NCI-H187 treated with DMSO at 0.1 percent for 48 hours (cell line): ENCODE data around the gene CHCHD4.
A peak's percentile ranks its signal among the peaks of the same experiment; 100 is the strongest.

Experiments used
- DNase-seq: peaks from one replicate; lab custom pipeline; 2025; lab: John Stamatoyannopoulos, UW

Gene CHCHD4

GRCh38 chr3:14150078-14150477 lies 25.4 kb upstream of the CHCHD4 start:
- DNase-seq = no peak

- DNase-seq = no peak
Measured at GRCh38 chr3:14148041-14148985, 23.6 kb upstream of the CHCHD4 start.

GRCh38 chr3:14147617-14148016 lies 22.9 kb upstream of the CHCHD4 start:
- no peak for DNase-seq

DNA sequence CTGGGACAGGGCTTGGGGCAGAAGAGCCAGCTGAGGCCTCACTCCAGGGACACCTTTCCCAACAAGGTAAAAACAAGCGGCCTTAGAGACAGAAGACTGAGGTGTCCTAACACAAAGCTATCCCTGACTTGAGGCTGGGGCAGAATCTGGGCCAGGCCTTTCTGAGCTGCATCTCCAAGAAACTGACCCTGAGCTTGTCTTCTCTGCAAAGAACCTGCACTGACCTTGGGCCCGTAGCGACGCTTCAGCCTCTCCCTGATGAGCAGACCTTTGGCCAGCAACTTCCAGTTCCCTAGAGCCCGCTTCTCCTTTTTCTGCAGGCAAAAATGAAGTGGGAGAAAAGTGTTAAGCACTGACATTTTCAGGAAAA lies 22.4 kb upstream of the CHCHD4 start:
- no peak for DNase-seq

DNA sequence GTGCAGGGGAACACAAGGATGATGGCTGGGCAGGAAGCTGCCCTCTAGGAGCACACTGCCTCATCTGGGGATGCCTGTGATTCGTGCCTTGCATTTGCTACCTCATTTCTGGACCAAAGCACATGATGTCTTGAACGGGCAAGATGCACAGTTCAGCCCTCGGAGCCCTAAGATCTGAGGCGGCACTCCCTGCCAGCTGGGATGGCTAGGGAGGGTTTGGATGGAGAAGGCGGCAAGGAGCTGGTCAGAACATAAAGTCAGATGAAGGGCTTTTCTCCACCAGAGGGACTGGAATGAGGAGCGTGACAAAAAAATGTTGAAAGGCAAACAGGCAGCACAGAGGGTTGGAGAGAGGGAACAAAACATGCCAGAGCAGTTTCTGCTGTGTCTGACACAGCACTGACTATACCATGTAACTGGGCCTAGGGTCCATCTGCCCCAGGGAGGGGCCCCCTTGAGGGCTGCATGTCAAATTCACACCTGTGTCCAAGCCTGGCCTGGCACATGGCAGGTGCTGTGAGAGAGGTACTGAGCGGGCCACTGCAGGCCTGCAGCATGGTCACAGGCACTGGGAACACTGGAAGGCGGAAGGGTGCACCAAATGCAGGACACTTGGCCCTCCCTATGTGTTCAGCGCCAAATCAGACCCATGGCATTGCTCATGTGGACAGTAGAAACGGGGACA lies 21.9 kb upstream of the CHCHD4 start:
- no peak for DNase-seq

DNA sequence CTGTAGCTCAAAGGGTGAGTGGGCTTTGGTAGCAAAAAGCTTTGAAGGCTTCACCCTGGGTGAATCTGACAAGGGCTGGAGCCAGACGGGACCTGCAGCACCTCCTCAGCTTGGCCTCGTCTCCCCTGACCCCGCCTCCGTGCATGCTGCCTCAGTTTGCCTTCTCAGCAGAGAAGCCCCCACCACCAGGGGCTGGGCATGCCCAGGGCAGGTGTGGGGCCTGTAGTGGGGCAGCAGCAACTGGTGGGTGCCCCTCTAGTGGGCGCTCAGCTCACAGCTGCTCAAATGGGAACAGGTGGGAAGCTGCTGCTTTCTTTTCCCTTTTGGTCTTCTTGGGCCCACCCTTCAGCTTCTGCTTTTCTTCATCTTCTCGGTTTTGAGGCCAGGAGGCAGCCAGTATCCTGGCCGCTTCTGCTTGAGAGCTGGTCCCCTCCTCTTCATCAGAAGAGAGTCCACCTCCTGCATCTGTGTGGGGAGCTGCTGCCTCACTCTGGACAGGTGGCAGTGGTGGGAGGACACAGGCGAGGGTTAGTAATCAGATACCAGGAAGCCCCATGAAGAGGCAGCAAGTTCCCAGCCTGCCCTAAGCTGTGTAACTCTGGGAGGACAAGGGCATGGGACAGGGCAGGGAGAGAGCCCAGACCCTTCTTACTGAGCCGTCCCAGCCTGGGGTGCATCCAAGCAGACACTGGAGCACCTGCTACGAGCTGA lies 21.2 kb upstream of the CHCHD4 start:
- no peak for DNase-seq

GRCh38 chr3:14145236-14145635 lies 20.6 kb upstream of the CHCHD4 start:
- DNase-seq = no peak

GRCh38 chr3:14144423-14145075 lies 19.9 kb upstream of the CHCHD4 start:
- DNase-seq = peak; percentile 26

- DNase-seq = no peak
Measured at GRCh38 chr3:14143271-14144225, 18.9 kb upstream of the CHCHD4 start.

GRCh38 chr3:14142567-14143270 lies 18.0 kb upstream of the CHCHD4 start:
- no peak for DNase-seq

GRCh38 chr3:14141602-14142341 lies 17.1 kb upstream of the CHCHD4 start:
- no peak for DNase-seq

DNA sequence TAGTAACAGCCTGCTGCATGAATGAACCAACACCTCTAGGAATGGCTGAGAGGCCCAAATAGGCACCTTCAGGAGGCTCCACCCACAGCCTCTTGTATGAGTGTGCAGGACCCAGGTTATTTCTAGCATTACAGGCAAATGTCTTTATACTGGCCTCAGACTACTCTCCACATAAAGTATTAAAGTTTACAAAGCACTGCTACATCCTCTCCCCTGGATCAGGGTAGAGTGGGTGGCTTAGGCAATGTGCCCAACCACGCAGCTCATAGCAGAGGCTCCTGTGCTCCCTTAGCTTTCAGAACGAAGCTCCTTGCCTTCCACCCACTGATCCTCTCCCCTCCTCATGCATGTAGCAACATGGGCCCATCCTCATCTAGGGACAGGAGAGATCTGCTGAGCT lies 16.5 kb upstream of the CHCHD4 start:
- DNase-seq = no peak

DNA sequence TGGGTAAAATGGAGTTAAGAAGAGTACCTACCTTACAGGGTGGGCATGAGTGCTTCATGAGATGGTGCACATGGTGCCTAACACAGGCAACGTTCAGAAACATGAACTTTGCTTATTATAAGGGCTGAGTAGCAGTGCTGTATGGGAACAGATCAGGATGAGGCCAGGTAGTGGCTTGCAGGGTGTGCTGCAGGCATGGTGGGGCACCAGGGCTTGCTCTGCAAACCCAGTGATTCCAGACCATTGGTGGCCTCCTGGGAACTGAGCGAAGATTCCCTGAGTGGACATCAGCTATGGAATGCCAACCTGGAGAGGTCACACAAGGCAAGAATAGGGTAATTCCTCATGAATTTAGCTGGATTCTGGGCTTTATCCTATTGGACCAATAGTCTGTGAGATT lies 16.0 kb upstream of the CHCHD4 start:
- no peak for DNase-seq

DNA sequence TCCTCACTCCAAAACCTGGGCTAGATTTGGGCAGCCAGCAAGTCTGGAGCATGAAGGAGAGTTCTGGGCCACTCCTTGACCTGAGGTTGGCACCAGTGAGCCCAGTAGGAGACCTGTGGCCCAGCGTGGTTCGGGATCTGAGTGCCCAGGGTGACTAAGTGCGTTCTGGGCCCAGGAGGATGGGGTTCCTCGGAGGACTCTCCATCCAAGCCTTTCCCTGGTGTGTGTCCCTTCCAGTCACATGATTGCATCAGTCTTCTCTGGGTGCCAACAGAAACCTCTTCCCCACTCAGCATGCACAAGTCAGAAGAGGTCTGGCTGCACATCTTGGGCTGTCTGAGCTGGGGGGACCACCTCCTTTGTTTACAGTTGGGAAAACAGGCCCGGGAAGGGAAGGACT lies 15.1 kb upstream of the CHCHD4 start:
- no peak for DNase-seq

GRCh38 chr3:14138878-14139655 lies 14.4 kb upstream of the CHCHD4 start:
- no peak for DNase-seq

DNA sequence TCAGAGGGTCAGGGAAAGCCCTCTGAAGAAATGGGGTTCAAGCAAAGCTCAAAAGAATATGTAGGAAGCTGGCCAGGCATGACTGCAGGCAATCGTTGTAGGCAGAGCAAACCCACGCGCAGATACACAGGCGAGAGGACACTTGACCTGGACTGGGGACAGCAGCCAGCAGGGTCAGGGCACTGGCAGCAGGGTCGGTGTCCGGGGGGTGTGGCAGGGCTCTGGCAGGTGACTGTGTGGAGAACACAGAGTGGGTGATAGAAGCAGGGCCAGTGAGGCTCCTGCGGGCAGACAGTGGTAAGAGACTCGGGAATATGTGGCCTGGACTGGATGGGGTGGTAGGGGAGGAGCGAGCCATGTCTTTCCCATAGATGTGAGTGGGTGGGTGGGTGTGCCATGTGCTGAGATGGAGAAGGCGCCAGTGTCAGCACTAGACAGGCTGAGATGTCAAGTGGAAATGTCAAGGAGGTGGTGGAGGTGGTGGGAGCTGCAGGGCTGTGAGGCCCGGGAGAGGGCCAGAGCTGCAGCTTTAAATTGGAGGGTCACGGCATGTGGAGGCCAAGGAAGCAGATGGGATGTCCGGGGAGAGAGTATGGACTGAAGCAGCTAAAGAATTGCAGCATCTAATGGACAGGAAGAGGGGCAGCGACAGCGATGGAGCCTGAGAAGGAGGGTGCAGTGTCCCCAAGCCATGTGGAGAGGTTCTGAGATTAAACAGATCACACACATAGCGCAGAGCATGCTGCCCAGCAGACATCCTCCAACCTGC lies 13.6 kb upstream of the CHCHD4 start:
- no peak for DNase-seq

DNA sequence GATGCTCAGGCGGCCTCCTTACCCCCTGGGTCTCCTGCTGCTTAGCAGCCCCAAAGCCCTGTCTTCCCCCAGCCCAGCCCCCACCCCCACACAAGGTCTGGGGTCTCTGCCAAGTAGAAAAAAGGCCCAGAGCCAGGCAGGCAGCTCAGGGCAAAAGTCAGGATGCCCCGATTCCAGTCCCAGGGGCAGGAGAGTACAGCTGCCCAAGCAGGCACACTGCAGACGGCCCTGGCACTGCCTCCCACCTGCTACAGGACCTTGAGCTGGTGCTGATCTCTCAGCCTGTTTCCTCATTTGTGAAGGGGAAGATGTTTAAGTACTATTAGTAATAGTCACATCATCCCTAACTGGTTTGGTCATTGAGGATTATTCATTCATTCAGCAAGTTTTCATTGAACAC lies 12.8 kb upstream of the CHCHD4 start:
- no peak for DNase-seq

DNA sequence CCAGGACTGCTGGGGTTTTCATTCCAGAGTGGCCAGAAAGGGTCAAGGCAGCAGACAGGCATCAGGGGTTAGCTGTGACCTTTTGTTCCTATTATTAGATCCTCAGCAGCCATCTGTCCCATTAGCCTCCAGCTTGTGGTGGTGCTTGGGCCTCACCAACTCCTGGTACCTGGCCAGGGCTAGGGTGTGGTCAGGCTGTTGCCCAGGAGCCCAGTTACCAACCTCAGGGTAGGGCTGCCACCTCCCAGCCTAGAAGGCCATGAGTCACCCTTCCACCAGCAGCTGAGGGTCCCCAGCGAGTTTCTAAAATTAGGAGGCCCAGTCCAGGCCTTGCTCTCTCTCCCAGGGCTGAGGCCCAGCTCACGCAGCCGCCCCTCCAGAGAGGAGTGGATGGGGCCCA lies 12.3 kb upstream of the CHCHD4 start:
- DNase-seq = no peak
